HG02884 (cell line): ENCODE results near the gene CYP4F11.
"Not testable (repeated sequence)": the region's sequence is repeated elsewhere in the genome, so short reads cannot be mapped to it uniquely, and the experiment has no call there.

Experiments
- ATAC-seq: cut with Tn5 transposase; IDR thresholded peaks from one replicate; pipeline ENCODE4 v1.9.1; 2021; ENCODE audit warnings: mild to moderate bottlenecking, moderate library complexity; ENCODE audit not compliant: unreplicated experiment

Gene CYP4F11

DNA sequence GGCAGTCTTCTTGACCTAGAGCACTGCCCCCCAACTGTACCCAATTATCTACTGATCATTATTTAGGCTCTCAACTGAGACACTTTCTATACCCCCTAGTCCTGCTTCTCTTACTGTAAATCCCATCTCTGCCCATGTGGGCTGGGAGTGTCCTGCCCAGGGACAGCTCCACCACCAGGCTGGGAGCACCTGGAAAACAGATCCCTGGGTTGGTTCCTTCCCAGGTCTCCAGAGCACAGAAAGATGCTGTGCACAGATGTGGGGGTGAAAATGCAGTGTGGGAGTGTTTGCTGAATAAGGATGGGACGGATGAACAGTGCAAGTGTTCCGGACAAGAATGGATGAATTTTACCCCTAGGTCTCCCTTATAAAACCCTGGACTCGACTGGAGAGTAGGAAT, 49.2 kb downstream of the CYP4F11 start:
- ATAC-seq = no peak

DNA sequence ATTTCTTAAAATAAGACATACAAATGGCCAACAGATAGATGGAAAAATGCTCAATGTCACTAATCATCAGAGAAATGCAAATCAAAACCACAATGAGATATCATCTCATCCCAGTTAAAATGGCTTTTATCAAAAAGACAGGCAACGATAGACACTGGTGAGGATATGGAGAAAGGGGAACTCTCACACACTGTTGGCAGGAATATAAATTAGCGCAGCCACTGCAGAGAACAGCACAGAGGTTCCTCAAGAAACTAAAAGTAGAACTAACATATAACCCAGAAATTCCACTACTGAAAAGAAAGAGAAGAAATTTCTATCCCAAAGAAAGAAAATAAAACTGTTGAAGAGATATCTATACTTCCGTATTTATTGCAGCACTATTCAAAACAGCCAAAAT, 51.0 kb downstream of the CYP4F11 start:
- ATAC-seq = not testable (repeated sequence)

DNA sequence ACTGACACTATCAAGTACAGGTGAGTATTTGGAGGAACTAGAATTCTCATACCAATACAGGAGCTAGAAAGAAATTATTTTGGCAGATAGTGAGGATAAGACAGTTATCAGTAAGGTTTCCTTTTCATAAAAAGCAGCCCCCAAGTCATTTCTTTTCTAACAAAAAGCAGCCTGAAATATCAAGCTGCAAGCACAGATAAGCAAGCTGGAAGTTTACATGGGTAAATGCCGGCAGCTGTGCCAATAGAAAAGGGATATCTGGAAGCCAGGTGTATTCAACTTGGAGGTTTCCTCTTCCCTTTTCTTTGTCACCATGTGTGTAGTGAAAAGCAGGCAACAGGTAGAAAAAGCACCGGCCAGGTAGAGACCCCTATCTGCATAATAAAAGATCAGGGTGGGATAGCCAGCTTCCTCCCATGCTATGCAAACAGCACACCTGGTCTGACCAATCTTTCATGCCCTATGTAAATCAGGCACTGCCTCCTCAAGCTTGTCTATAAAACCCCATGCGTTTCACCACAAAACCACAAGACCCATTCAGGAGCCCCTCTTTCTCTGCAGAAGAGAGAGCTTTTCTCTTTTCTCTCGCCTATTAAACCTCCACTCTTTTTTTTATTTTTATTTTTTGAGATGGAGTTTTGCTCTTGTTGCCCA, 59.4 kb downstream of the CYP4F11 start:
- ATAC-seq = no peak

DNA sequence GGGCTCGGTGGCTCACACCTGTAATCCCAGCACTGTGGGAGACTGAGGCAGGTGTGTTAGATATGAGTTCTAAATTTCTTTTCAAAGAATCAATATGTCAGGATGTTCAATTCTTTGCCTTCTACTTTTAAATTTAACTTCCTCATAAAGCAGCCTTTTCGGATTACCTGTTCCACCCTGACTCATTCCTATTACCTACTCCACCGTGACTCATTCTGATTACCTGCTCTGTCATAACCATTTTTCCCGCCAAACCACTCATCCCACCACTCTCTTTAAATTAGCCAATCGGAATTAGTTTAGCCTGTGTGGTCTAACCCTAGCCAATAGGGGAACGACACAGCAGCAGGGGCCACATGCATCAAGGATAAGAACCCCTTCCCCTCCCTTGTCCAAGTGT, 60.6 kb downstream of the CYP4F11 start:
- ATAC-seq = not testable (repeated sequence)

DNA sequence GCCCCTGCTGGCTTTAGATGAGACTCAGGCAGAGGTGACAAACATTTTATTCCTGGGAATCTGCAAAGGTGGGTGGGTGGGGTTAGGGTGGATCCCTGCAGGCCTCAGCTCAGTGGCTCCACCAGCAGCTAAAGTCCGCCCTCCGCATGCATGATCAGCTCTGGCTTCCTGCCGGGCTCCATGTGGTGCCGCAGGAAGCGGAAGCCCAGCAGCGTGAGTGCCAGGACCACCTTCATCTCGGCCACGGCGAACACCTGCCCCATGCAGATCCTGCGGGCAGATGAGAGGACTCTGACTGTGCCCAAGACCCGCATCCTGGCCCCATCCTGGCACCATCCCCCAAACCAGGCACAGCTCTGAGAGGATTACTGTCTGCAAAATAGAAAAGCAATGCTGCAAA, 62.8 kb downstream of the CYP4F11 start:
- ATAC-seq = no peak

DNA sequence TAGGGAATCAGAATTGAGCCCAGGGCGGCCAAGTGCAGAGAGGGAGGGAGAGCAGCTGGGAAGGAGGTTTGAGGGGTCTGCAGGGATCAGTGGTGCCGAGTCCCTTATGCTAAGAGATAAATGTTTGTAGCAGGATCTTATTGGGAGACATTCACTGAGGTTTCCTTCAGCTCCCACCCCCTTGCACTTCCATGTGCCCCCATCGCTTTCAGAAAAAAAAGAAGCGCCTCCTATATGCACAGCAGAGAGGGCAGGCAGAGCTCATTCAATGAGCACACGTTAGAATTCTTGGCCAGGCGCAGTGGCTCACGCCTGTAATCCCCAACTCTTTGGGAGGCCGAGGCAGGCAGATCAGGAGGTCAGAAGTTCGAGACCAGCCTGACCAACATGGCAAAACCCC, 64.5 kb downstream of the CYP4F11 start:
- ATAC-seq = no peak

DNA sequence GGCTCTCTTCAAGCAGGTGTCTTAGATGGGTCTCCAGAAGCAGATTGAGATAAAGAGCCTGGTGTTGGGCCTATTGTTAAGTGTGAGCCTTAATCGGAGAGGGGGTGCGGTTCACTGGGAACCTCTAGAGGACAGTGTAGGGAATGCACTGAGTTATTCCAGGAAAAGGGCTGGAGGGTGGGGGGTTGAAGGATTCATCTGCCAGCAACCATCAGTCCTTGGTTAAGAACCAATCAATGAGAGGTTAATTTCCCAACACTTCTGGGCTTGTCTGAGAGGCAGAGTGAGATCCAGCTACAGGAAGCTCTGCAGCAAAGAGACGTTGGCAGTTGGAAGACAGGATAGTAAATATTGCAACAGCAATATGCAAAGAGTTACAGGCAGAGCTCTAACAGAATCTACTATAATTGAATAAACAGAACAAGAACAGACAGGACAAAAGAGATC, 65.2 kb downstream of the CYP4F11 start:
- ATAC-seq = no peak

DNA sequence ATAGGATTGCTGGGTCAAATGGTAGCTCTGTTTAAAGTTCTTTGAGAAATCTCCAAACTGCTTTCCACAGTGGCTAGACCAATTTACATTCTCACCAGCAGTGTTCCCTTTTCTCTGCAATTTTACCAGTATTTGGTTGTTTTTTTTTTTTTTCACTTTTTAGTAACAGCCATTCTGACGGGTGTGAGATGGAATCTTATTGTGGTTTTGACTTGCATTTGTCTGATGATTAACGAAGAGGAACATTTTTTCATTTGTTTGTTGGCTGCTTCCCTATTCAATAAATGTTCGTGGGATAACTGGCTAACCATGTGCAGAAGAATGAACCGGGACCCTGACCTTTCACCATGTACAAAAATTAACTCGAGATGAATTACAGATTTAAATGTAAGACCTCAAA, 67.7 kb downstream of the CYP4F11 start:
- no peak for ATAC-seq

DNA sequence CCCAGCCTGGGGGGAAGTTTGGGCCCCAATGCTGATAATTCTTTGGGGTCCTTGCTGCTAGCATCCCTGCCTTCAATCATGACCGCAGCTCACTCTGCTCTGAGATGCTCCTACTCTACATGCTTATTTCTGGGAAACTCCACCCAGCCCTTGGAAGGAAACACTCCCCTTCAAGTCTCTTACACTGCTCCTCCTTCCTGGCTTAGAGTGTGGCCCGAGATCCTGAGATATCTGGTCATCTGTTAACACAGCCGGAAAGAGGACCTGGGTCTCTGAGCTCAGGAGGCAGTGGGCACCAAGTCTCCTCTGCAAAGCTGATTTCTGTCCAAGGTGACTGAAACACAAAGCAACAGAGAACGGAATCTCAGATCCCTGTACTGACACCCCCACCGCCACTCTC, 69.5 kb downstream of the CYP4F11 start:
- ATAC-seq = no peak

DNA sequence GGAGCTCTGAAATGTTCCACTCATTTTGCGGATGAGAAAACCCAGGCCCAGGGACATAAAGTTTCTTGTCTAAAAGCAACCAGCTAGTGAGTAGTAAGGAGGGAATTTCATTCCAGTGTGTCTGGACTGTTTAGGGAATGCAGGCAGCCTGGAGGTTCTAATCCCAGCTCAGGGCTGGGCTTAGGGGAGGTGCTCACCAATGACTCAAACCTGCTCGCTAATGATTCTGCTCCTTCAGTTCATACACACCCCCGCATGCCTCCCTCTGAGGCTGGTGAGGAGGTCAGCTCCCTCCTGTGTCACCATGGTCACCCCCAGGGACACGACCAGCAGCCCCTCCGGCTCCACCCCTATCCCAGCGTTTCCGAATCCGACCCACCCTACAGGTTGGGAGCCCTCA, 71.1 kb downstream of the CYP4F11 start:
- ATAC-seq = no peak

DNA sequence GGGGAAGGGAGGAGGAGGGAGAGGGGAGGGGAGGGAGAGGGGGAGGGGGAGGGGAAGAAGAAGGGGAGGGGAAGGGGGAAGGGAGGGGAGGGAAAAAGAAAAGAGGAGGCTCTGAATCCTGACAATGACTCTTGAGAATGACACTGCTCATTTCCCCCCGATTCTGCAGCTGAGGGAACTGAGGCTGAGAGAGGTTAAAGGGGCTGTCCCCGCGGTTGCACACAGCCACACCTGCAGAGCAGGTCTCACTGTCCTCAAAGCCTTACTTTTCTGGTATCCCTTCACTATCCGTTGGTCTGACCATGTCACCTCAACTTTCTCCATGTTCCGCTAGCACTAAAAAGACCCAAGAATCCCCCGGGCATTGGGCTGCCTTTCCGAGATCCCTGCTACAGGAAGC, 71.9 kb downstream of the CYP4F11 start:
- ATAC-seq = no peak
